Body of pancreas (tissue), 4 donors: ENCODE results near the gene MPC1. TPM values are rescaled to one million over a fixed set of nuclear protein-coding genes. Genes with fewer than 3 reads are reported as not detected.
A peak's percentile ranks its signal among the peaks of the same experiment; 100 is the strongest.

Source experiments
- ATAC-seq: fragments of 150-250 bp; one replicate; pipeline ENCODE4 v1.9.1; 2016
- DNase-seq, 4 donors: peaks; one replicate each; pipeline ENCODE4 v3.0.0-alpha.2; 2019
- H3K27ac ChIP-seq, 4 donors: fragments of 200-600 bp; sonication (generic); 1 replicate in 3 of 4; 2 replicates in 1 of 4; pipeline versions ENCODE4 v1.5.1 to v1.6.1; 2016 to 2019; ENCODE audit warnings: mild to moderate bottlenecking in 1 of 4, mixed read lengths in 1 of 4, moderate library complexity in 1 of 4
- H3K27me3 ChIP-seq, 2 donors: fragments of 200-600 bp; sonication (generic); one replicate each; pipeline ENCODE4 v1.6.0; 2016; ENCODE audit warnings: mild to moderate bottlenecking in 1 of 2
- H3K36me3 ChIP-seq, 2 donors: fragments of 200-600 bp; sonication (generic); replicated peaks in 1 of 2; 2 replicates each; pipeline ENCODE4 v1.5.1; 2016; ENCODE audit warnings: low read depth in 2 of 2; ENCODE audit not compliant: insufficient read depth in 1 of 2
- H3K4me1 ChIP-seq: fragments of 200-600 bp; sonication (generic); one replicate; pipeline ENCODE4 v1.6.0; 2016
- H3K4me3 ChIP-seq, 2 donors: fragments of 200-600 bp; sonication (generic); 1 replicate in 1 of 2; 2 replicates in 1 of 2; pipeline ENCODE4 v1.5.1; 2016 to 2019
- H3K9me3 ChIP-seq, 3 donors: fragments of 200-600 bp; sonication (generic); 1 replicate in 2 of 3; 2 replicates in 1 of 3; pipeline ENCODE4 v1.5.1; 2016
- POLR2A ChIP-seq, 3 donors: fragments of 450-650 bp; IDR thresholded peaks; one replicate each; pipeline ENCODE4 v1.6.1; 2016; ENCODE audit warnings: antibody characterized with exemption in 3 of 3, mild to moderate bottlenecking in 2 of 3
- WGBS, 2 donors: methylation state at CpG; one replicate each; pipeline ENCODE4 v1.1.5; 2017; 5-methylcytosine and 5-hydroxymethylcytosine counted together
- intact Hi-C: fragments of 100-400 bp; cut with DNase I; formaldehyde crosslinking; loops from one replicate; pipeline ENCODE4 v1.15.1; 2023
- total RNA-seq, 2 donors: library from RNA; depleted of rRNA; stranded (reverse); fragments of >200 nt; gene quantifications; one replicate each; pipeline ENCODE4 v1.1.0, GENCODE V29; 2016
- TF ChIP-seq, protein P1 (sequence below), 7 experiments: fragments of 450-650 bp in 4 of 7; fragments of 200-600 bp in 3 of 7; sonication (generic) in 3 of 7; IDR thresholded peaks; one replicate each; pipeline ENCODE4 v1.5.1; 2016 to 2019; ENCODE audit warnings: antibody characterized with exemption in 7 of 7

Gene MPC1
- 10 to 100 TPM; 20.8 to 25.4 TPM for total RNA-seq

DNA sequence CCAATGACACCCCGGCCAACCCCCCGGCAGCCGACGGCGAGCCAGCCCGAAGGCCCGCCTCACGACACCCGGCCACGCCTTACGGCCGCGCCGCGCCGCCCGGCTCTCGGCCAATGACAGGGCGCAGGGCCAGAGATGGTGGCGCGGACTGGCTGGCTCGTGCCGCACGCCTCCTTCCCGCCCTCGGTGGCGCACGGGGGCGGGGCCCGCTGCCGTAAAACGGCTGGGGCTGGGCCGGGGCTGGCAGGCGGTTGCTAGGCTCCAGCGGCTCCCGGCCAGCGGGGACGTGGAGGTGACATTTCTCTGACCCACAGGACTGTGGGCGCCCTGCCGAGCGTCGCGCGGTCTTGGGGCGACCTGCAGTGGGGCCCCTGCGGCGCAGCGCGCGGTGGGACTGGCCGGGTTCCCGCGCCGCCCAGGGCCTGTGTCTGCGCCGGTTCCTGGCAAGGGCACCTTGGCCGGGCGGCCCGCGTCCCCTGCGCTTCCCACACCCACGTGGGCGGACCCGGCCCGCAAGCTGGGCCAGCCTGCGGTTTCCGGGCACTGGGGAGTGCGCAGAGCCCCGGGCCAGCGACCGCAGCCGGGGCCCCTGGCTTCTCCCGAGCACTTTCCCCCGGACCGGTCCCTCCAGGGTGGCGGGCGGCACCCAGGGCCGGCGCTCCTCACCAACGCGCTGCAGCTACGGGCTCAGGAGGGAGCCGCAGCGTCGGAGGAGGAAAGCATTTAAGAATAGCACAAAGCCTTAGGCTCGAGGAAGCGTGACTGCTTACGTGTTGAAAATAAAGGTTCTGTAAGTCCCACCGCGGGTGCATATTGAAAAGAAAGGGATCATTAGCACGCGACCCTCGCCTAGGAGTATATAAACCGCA lies at the start of gene MPC1:
Gene MPC1, minus strand, starts transcription at position 8 of the 869 bp plus-strand sequence. CDS start 64 bp downstream, outside the sequence.
- Histone ChIP-seq H3K27ac (peak within 1 kb of the TSS; percentile 94 to 99 (median 98)), H3K27me3 (no peaks in the 10 kb centered on the region), H3K4me3 (peak within 1 kb of the TSS; percentile 65 to 96), H3K9me3 (no peaks in the 10 kb centered on the region), H3K4me1 (peaks cover 33% of the 10 kb centered on the region), H3K36me3 (no peaks in the 10 kb centered on the region)
- intact Hi-C loops = no loop called here
- WGBS, 2 donors = 1% methylated on average over 35 to 86 of the region's 94 CpGs
- peak; percentile 87 for ATAC-seq
- peak; percentile 80 to 84 (median 81) for TF ChIP-seq POLR2A (IDR thresholded peaks at IDR 0.05)
- TF ChIP-seq, protein P1, sequence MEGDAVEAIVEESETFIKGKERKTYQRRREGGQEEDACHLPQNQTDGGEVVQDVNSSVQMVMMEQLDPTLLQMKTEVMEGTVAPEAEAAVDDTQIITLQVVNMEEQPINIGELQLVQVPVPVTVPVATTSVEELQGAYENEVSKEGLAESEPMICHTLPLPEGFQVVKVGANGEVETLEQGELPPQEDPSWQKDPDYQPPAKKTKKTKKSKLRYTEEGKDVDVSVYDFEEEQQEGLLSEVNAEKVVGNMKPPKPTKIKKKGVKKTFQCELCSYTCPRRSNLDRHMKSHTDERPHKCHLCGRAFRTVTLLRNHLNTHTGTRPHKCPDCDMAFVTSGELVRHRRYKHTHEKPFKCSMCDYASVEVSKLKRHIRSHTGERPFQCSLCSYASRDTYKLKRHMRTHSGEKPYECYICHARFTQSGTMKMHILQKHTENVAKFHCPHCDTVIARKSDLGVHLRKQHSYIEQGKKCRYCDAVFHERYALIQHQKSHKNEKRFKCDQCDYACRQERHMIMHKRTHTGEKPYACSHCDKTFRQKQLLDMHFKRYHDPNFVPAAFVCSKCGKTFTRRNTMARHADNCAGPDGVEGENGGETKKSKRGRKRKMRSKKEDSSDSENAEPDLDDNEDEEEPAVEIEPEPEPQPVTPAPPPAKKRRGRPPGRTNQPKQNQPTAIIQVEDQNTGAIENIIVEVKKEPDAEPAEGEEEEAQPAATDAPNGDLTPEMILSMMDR (IDR thresholded peaks at IDR 0.05) = peak in 1 of 7 experiments; percentile 9
- DNase-seq = peak; percentile 96 to 97 (median 96)

DNA sequence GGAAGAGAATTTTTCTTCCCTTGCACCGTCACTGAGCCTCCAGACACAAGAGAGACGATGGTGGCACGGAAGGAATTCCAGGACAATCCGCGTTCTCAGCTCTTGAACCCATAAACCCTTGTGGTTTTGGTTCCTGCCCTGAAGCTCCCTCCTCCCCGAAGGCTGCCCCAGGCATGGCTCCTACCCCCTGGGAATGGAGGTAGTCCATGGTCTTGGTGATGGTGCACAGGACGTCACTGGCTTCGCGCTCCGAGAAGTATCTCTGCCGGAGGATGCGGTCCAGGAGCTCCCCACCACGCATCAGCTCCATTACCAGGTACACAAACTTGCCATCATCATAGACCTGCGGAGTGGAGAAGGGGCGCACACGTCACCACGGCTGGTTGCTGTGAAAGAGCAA lies 47.5 kb upstream of the MPC1 start:
- intact Hi-C loops = no loop called here
- H3K36me3 ChIP-seq = peaks cover 0 to 2% of the 10 kb centered on the region in 2 donors

DNA sequence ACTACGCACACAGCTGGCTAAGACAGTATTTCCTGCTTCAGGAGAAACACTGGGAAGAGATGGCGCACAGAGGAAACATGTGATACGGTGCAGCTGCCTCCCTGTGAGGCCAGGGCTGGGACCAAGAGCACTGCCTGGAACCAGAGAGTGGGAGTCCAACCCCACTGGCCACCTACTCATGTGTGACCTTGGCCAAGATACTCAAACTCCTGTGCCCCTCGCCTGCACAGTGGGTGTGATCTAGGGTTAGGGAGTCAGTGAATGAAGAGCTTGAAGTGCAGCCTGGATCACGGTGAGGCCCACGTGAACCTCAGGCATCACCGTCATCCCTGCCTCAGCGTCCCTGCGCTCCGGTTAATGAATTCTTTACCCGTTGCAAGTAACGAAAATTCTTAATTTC lies 41.7 kb upstream of the MPC1 start:
- no peaks in the 10 kb centered on the region for H3K4me1 ChIP-seq
- no peak overlapping the region for H3K27ac ChIP-seq
- no peak overlapping the region for H3K4me3 ChIP-seq
- WGBS, 2 donors = 91 to 95% methylated on average over 12 of the region's 12 CpGs
- ATAC-seq = no peak
- no peak for DNase-seq
- TF ChIP-seq POLR2A (IDR thresholded peaks at IDR 0.05) = no peak
- TF ChIP-seq, protein P1 (IDR thresholded peaks at IDR 0.05) = no peak
- H3K36me3 ChIP-seq = peaks cover 0 to 2% of the 10 kb centered on the region in 2 donors
- intact Hi-C loops = no loop called here
- no peaks in the 10 kb centered on the region for H3K27me3 ChIP-seq
- H3K9me3 ChIP-seq = no peaks in the 10 kb centered on the region

More for the DNA sequence above, 47.5 kb upstream of the MPC1 start:
- WGBS, 2 donors = 97 to 98% methylated on average over 17 of the region's 17 CpGs
- Histone ChIP-seq H3K9me3 (no peaks in the 10 kb centered on the region), H3K27me3 (no peaks in the 10 kb centered on the region), H3K4me3 (no peak overlapping the region), H3K27ac (no peak overlapping the region), H3K4me1 (no peaks in the 10 kb centered on the region)
- no peak for DNase-seq
- ATAC-seq = no peak
- no peak for TF ChIP-seq POLR2A (IDR thresholded peaks at IDR 0.05)
- TF ChIP-seq, protein P1 (IDR thresholded peaks at IDR 0.05) = no peak

DNA sequence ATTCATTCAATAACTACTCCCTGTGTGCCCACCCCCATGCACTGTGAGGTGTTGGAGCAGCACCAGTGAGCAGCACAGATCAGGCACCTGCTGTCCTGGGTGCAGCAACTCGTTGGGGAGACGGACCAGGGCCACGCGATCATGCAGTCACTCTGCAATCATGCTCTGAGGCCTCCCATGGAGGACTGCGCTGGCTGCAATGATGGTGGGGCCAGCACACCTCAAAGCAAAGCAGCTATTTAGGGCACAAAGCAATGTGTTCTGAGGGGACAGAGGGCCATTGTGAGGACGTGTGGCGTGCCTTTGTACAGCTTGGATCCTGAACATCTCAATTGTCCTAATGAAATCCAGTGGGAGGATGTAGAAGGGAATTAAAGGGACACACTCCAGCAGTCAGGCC lies 41.0 kb upstream of the MPC1 start:
- H3K27ac ChIP-seq = no peak overlapping the region
- no peaks in the 10 kb centered on the region for H3K4me1 ChIP-seq
- TF ChIP-seq, protein P1 (IDR thresholded peaks at IDR 0.05) = no peak
- no peak for TF ChIP-seq POLR2A (IDR thresholded peaks at IDR 0.05)
- intact Hi-C loops = no loop called here
- peaks cover 0 to 2% of the 10 kb centered on the region in 2 donors for H3K36me3 ChIP-seq
- H3K9me3 ChIP-seq = no peaks in the 10 kb centered on the region
- DNase-seq = no peak
- ATAC-seq = no peak
- H3K4me3 ChIP-seq = no peak overlapping the region
- no peaks in the 10 kb centered on the region for H3K27me3 ChIP-seq
- WGBS, 2 donors = 90% methylated on average over 7 of the region's 7 CpGs
